Suprapubic skin (tissue), 3 donors: ENCODE data around the gene PEX1.

ENCODE experiments used
- EP300 ChIP-seq: sonication (generic); formaldehyde crosslinking; IDR thresholded peaks from one replicate; pipeline ENCODE4 v1.6.1; 2017; ENCODE audit warnings: antibody characterized with exemption
- POLR2A ChIP-seq, 2 donors: fragments of 450-650 bp; IDR thresholded peaks; one replicate each; pipeline ENCODE4 v1.6.1; 2017; ENCODE audit warnings: antibody characterized with exemption in 2 of 2, mild to moderate bottlenecking in 2 of 2, moderate library complexity in 2 of 2
- TF ChIP-seq, protein P1 (sequence below), 2 donors: fragments of 200-600 bp in 1 of 2; fragments of 450-650 bp in 1 of 2; sonication (generic) in 1 of 2; IDR thresholded peaks; one replicate each; pipeline ENCODE4 v1.5.1; 2016 to 2019; ENCODE audit warnings: antibody characterized with exemption in 2 of 2, mild to moderate bottlenecking in 1 of 2, moderate library complexity in 1 of 2

DNA sequence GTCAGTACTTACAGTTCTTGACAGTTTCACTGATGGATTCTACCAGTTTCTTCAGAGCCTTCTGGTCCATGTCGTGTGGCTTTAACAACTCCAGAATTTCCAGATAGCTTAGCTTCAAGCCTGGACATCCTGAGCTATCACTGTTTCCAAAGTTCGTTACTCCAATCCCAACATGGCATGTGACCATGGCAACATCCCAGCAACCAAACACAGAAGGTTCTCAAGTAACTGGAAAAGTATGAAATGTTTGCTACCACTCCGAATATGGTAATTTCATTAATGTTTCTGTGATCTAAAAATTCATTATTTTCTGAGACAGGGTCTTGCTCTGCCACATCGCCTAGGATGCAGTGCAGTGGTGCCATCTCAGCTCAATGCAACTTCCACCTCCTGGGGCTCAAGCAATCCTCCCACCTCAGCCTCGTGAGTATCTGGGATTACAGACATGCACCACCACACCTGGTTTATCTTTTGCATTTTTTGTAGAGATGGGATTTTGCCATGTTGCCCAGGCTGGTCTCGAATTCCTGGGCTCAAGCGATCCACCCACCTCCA, 29.6 kb upstream of the PEX1 start:
- no peak for TF ChIP-seq EP300
- no peak for TF ChIP-seq POLR2A (IDR thresholded peaks at IDR 0.05)
- TF ChIP-seq, protein P1, sequence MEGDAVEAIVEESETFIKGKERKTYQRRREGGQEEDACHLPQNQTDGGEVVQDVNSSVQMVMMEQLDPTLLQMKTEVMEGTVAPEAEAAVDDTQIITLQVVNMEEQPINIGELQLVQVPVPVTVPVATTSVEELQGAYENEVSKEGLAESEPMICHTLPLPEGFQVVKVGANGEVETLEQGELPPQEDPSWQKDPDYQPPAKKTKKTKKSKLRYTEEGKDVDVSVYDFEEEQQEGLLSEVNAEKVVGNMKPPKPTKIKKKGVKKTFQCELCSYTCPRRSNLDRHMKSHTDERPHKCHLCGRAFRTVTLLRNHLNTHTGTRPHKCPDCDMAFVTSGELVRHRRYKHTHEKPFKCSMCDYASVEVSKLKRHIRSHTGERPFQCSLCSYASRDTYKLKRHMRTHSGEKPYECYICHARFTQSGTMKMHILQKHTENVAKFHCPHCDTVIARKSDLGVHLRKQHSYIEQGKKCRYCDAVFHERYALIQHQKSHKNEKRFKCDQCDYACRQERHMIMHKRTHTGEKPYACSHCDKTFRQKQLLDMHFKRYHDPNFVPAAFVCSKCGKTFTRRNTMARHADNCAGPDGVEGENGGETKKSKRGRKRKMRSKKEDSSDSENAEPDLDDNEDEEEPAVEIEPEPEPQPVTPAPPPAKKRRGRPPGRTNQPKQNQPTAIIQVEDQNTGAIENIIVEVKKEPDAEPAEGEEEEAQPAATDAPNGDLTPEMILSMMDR (IDR thresholded peaks at IDR 0.05): no peak
